NCI-H2081 treated with DMSO at 0.1 percent for 48 hours (cell line): ENCODE results near the gene NLN.
"Not testable (repeated sequence)": the region's sequence is repeated elsewhere in the genome, so short reads cannot be mapped to it uniquely, and the experiment has no call there.

Source experiments
- DNase-seq: peaks from one replicate; lab custom pipeline; 2025; lab: John Stamatoyannopoulos, UW

Gene NLN

GRCh38 chr5:65721720-65722574, at the start of gene NLN, which contains the start of gene SGTB:
Gene NLN (plus strand): TSS chr5:65722205. CDS start chr5:65722374, 169 bp downstream.
Gene SGTB (minus strand): TSS chr5:65722109. CDS start chr5:65720807, 1,302 bp downstream.
- no peak for DNase-seq

- DNase-seq, result no peak
Measured at GRCh38 chr5:65672796-65673195, 49.2 kb upstream of the NLN start.

- DNase-seq, result no peak
Measured at GRCh38 chr5:65674749-65675148, 47.3 kb upstream of the NLN start.

GRCh38 chr5:65676056-65676455, 45.9 kb upstream of the NLN start:
- not testable (repeated sequence) for DNase-seq

GRCh38 chr5:65682148-65682547, 39.9 kb upstream of the NLN start:
- DNase-seq, result no peak

GRCh38 chr5:65693121-65693520, 28.9 kb upstream of the NLN start:
- DNase-seq, result no peak

GRCh38 chr5:65695162-65695755, 26.7 kb upstream of the NLN start:
- no peak for DNase-seq

- DNase-seq, result no peak
Measured at GRCh38 chr5:65695896-65696295, 26.1 kb upstream of the NLN start.

GRCh38 chr5:65696892-65697291, 25.1 kb upstream of the NLN start:
- no peak for DNase-seq

- DNase-seq, result no peak
Measured at GRCh38 chr5:65699338-65699737, 22.7 kb upstream of the NLN start.

- no peak for DNase-seq
Measured at GRCh38 chr5:65702036-65702435, 20.0 kb upstream of the NLN start.

- no peak for DNase-seq
Measured at GRCh38 chr5:65704621-65705239, 17.3 kb upstream of the NLN start.

- DNase-seq, result no peak
Measured at GRCh38 chr5:65707663-65708062, 14.3 kb upstream of the NLN start.

- DNase-seq, result no peak
Measured at GRCh38 chr5:65708145-65708544, 13.9 kb upstream of the NLN start.

- no peak for DNase-seq
Measured at GRCh38 chr5:65718576-65719310, 3.3 kb upstream of the NLN start.

GRCh38 chr5:65721050-65721719, 820 bp upstream of the NLN start:
- no peak for DNase-seq

- DNase-seq, result no peak
Measured at GRCh38 chr5:65722575-65723403, 784 bp downstream of the NLN start.

GRCh38 chr5:65727491-65728156, 5.6 kb downstream of the NLN start:
- DNase-seq, result no peak

GRCh38 chr5:65728218-65728617, 6.2 kb downstream of the NLN start:
- DNase-seq, result no peak

GRCh38 chr5:65730910-65731309, 8.9 kb downstream of the NLN start:
- no peak for DNase-seq
